GM21723 (cell line): ENCODE data around the gene SYNPO2.

Source experiments
- ATAC-seq: cut with Tn5 transposase; IDR thresholded peaks from one replicate; pipeline ENCODE4 v1.9.1; 2021; ENCODE audit warnings: mild to moderate bottlenecking, moderate library complexity; ENCODE audit not compliant: unreplicated experiment

SYNPO2 gene

GRCh38 chr4:118931786-118932185, 43.1 kb downstream of the SYNPO2 start:
- ATAC-seq, result no peak

DNA sequence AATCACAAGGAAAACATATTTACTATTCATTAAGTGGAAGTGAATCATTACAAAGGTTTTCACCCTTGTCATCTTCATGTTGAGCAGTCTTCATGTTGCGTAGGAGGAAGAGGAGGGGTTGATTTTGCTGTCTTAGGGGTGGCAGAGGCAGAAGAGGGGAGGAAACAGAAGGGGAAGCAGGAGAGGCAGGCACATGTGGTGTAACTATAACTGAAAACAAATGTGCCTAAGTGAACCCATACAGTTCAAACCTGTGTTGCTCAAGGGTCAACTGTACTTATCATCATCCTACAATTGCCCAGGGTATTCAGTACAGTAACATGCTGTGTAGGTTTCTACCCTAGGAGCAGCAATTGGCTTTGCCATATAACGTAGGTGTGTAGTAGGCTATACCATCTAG, 47.2 kb downstream of the SYNPO2 start:
- no peak for ATAC-seq

DNA sequence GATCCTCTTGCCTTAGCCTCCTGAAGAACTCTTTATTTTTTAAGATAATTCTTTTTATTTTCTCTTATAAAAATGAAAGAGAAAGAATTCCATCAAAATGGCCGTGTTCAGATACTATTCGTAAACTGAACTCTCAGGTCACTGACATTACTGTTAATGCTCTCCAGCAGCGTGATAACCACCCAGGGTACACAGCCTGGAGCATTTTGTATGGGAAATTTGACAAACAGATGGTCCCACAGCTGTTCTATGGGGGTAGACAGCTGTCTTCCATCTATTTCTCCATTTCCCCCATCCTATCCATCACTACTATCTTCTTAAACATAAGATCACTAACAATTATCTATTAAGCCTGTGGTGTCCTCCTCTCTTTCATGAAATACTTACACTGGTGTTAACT, 47.8 kb downstream of the SYNPO2 start:
- no peak for ATAC-seq

- no peak for ATAC-seq
Measured at GRCh38 chr4:118939169-118939783, 50.6 kb downstream of the SYNPO2 start.

DNA sequence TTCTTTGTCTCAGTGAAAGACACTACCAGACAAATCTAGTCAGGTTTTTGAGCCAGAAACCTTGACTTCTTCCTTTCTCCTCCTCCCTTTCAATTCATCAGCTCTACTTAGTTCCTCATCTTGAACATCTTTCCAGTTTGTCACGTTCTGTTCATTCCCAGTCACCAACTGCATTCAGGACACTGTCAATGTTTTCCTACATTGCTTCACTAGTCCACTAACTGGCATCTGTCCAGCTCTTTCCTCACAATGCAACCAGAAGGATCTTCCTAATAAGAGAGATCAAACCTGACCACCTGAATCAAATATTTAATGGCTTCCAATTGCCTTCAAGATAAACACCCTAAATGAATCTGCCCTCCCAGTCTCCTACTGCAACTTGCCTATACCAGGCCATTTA, 52.5 kb downstream of the SYNPO2 start:
- ATAC-seq, result no peak

DNA sequence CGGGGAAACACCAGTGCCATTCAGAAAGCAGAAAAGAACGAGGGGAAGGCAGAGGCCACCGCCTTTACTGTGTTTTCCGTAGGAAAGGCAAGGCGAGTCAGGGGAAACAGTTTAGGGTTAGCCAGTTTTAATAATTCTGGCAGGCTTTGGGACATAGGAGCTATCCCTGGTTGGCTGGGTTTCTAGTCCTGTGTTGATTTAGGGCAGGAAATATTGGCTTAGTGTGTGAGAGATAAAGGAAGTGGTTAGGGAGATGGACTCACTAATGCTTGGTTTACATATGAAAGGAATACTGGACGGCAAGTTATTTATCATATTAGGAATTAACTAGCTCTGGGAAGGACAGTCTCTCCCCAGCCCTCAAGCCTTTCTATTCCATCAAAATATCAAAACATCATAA, 53.1 kb downstream of the SYNPO2 start:
- no peak for ATAC-seq

DNA sequence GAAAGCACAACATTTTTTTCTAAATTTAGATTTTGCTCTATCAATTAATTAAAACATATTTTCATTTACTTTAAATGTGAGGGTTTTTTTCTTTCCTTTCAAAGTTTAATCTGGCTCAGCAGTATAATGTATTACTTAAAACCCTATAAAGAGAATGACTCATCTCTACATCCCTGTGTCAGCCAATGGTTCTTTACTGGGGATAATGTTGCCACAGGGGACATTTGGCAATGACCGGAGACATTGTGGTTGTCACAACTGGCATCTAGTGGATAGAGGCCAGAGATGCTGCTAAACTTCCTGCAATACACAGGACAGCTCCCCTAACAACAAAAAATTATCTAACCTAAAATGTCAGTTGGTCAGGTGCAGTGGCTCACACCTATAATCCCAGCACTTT, 53.8 kb downstream of the SYNPO2 start:
- no peak for ATAC-seq

DNA sequence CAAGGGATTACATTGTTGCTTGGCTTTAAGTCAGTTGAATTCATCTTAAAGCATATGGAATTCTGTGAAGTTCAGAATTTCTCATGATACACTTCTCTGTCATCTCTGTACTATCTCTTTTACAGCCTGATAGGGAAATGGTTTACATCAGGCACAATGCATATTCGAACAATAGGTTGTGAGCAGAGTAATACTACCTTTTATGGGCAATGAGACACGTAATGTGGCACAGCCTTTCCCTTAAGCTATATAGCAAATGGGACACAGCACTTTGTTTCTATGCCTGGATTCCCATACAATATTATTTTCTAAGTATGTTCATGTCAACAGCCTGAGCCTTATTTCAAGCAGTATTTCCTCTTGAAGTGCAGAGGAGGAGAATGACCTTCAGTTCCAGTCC, 58.4 kb downstream of the SYNPO2 start:
- ATAC-seq, result no peak

DNA sequence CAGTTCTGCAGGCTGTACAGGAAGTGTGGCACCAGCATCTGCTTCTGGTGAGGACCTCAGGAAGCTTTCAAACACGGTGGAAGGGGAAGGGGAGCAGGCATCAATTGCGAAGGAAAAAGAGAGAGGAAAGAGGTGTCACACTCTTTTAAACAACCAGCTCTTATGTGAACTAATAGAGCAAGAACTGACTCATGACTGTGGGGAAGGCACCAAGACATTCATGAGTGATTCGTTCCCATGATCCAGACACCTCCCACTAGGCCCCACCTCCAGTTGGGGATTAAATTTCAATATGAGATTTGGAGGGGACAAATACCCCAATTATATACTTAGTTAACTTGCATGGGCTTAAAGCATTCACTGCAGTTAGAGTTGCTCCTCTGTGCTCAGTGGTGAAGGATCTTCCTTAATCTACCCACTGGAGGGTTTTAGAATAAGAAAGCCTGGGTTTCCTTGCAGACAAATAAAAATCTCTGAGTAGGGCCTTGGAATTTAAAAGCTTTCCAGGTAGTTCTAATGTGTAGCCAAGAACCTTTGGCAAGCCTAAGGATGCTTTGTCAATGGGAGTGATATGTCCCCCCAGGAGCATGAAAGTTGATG, 60.0 kb downstream of the SYNPO2 start:
- ATAC-seq, result no peak

DNA sequence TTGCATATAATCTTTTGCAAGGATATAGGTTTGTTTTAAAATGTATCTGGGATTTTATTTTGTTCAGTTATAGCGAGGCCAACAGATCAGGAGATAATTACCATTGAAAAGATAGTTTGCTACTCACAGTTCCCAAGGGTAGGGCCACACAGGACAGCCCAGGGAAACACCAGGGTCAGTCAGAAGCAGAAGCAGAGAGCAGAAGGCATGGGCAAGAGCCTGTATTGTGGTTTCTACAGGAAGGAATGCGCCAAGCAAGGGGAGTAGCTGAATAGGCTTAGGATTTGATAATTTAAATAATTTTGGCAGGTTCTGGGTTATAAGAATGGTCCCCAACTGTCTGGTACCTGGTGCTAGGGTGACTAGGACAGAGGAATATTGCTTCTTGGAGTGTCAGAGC, 61.6 kb downstream of the SYNPO2 start:
- ATAC-seq, result no peak

DNA sequence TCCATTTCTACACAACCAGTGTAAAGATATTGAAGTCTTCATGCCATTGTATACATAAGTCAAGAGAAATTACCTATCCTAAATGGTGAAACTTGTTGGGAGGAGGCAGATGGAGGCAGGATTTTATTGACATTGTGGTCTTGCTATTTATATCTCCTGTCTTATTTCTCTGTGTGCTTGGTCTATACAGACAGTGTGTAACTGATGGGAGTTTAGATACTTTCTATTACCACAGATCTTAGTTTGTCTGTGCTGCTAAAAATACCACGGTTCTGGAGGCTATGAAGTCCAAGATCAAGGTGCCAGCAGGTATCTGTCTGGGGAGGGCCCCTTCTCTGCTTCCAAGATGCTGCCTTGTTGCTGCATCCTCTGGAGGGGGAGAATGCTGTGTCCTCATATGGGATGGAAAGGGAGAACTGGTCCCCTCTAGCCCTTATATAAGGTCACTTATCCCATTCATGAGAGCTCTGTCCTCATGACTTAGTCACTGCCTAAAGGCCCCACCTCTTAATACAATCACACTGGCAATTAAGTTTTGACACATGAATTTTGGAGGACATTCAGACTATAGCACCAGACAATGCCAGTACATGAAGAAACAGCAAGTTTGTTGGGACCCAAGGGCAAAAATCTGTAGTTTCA, 62.4 kb downstream of the SYNPO2 start:
- no peak for ATAC-seq

GRCh38 chr4:118953276-118953675, 64.6 kb downstream of the SYNPO2 start:
- ATAC-seq, result no peak

DNA sequence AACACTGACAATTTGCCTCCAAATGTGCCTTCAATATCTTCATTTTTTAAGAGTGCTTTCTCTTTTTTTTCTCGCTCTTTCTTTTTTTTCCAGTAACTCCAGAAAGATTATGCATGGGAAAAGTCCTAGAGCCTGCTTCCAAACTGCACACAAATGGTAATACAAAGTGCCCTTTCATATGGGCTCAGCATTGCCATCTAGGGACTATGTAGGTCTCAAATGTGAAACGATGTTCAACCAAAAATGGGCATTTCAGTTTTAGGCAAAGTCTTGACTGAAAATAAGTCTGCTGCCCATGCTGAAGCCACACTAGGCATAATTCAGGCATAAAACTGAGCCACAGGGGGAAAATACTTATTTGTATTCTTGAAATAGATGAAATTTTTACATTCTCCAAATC, 65.6 kb downstream of the SYNPO2 start:
- no peak for ATAC-seq

DNA sequence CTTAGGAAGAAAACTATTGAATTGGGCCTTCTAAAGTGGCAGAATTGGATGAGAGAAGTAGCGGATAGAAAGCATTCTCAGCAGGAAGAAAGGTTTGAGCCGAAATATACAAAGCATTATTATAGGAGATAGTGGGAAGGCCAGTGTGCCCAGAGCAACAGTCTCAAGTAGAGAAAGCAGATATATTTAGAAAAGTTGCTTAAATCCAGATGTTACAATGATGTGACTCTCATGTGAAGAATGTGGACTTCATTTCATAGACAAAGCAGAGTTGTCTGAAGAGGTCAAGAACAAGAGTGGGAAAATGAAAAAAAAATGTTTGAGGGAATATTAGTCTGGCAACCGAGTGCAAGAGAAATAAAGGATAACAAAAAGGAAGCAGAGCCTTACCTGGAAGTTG, 66.9 kb downstream of the SYNPO2 start:
- ATAC-seq, result no peak

- ATAC-seq, result no peak
Measured at GRCh38 chr4:118957722-118958445, 69.2 kb downstream of the SYNPO2 start.

GRCh38 chr4:118962540-118962939, 73.9 kb downstream of the SYNPO2 start:
- no peak for ATAC-seq

DNA sequence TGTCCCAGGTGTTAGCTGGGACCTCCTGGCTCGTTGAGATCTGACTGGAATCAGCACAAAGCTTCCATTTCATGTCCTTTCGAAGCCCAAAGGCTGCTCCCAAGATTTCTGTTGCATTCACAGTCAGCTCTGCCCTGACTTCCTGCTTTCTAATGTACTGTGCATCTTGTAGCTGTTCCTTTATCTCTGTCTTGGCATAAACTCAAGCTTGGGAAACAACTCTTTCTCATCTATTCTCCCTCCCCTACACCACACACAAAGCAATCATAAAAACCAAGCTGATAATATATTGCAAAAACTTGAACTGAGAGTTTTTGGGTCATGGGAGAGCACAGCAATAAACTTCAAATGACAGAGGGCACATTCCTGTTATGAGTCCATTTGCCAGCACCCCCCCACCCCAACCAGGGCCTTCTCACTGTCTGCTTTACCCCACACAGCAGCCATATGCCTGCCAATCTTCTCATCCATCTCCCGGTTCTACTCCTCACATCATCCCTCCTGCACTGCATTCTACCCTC, 76.3 kb downstream of the SYNPO2 start:
- ATAC-seq, result no peak

DNA sequence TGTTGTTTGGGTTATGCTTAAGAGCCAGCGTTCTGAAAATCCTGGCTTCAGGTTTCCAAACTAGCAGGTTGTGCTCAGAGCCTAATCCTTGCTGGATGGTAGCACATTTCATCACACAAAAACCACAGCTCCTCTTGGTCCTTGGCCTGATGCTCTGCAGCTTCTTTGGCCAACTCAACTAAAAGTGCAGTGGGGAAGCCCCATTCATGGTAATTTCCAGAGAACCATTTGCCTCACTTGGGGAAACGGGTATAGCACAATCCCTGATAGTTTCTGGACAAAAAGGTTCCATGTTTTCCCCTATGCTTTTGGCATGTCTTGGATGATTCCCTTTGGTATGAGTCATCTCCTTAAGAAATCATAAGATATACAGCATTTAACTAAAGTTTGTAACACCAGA, 78.7 kb downstream of the SYNPO2 start:
- ATAC-seq, result no peak

DNA sequence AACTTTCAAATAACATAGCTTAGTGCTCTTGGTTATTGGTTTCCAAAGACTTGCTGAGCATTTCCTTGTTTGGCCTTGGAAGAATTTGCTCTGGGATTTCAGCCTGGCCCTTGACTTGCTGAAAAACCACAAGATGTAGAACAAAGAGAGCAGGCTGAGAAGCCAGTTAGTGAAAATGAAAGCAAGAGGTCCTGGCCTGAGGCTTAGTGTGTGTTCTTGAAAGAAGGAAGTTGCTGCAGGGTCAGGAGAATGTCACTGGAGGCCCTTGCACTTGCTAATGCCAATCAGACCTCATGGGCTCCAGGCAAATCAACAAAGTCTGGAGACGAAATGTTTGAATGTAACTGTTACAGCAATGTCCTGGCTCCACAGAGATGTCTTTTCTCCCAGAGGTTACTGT, 79.4 kb downstream of the SYNPO2 start:
- peak; percentile 100 for ATAC-seq

- ATAC-seq, result no peak
Measured at GRCh38 chr4:118968813-118969212, 80.2 kb downstream of the SYNPO2 start.

- no peak for ATAC-seq
Measured at GRCh38 chr4:118969359-118969758, 80.7 kb downstream of the SYNPO2 start.

DNA sequence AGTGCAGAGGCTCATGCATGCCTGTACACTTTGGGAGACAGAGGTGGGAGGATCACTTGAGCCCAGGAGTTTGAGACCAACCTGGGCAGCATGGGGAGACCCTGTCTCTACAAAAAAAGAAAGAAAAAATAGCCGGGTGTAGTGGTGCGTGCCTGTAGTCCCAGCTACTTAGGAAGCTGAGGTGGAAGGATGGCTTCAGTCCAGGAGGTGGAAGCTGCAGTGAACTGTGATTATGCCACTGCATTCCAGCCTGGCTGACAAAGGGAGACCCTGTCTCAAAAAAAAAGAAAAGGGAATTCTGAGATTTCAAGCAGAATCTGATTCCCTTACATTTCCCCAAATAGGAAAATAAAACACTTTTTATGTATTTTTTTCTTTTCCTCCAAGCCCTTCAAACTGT, 83.5 kb downstream of the SYNPO2 start:
- ATAC-seq, result no peak
